CD4-positive, alpha-beta T cell (primary cell): ENCODE data around the gene CAPN7. TPM values are rescaled to one million over a fixed set of nuclear protein-coding genes. Genes with fewer than 3 reads are reported as not detected.

Source experiments
- ATAC-seq: fragments of 200-7000 bp; cut with Tn5 transposase; one replicate; pipeline ENCODE4 v1.10.0; 2022; ENCODE audit warnings: mild to moderate bottlenecking; ENCODE audit not compliant: poor library complexity
- CTCF ChIA-PET: fragments of 350-600 bp; sonication (Branson Sonifier 250); formaldehyde crosslinking; loops from one replicate; lab custom pipeline; 2021; ENCODE audit warnings: antibody characterized with exemption, inconsistent platforms; lab: Charles Lee
- POLR2A ChIA-PET: fragments of 350-600 bp; sonication (Branson Sonifier 250); formaldehyde crosslinking; loops from one replicate; lab custom pipeline; 2021; ENCODE audit warnings: antibody characterized with exemption, inconsistent platforms; lab: Charles Lee
- DNase-seq, 14 experiments: peaks; one replicate each; pipeline ENCODE4 v3.0.0-alpha.2; 2013 to 2020; ENCODE audit warnings: mixed read lengths in 2 of 14
- H3K27ac ChIP-seq, 2 donors: one replicate each; pipeline versions ENCODE4 v1.5.1 to v1.7.0; 2013; ENCODE audit warnings: low read length in 2 of 2, low read depth in 1 of 2, mild to moderate bottlenecking in 1 of 2
- H3K27me3 ChIP-seq, 2 experiments: 1 replicate in 1 of 2; 2 replicates in 1 of 2; pipeline versions ENCODE4 v1.6.1 to v1.7.0; 2013; ENCODE audit warnings: low read length in 2 of 2, control low read depth in 1 of 2, mild to moderate bottlenecking in 1 of 2, moderate library complexity in 1 of 2; ENCODE audit not compliant: insufficient read depth in 2 of 2, control insufficient read depth in 1 of 2
- H3K36me3 ChIP-seq: one replicate; pipeline ENCODE4 v1.6.1; 2013; ENCODE audit warnings: low read length, control low read depth; ENCODE audit not compliant: insufficient read depth
- H3K4me1 ChIP-seq: one replicate; pipeline ENCODE4 v1.6.1; 2013; ENCODE audit warnings: low read length, control low read depth; ENCODE audit not compliant: insufficient read depth
- H3K4me3 ChIP-seq: one replicate; pipeline ENCODE4 v1.5.1; 2013; ENCODE audit warnings: mild to moderate bottlenecking, low read length, moderate library complexity
- H3K9me3 ChIP-seq, 2 experiments: 1 replicate in 1 of 2; 2 replicates in 1 of 2; pipeline versions ENCODE4 v1.6.1 to v1.7.0; 2013; ENCODE audit warnings: low read length in 2 of 2, mild to moderate bottlenecking in 2 of 2, control low read depth in 1 of 2, moderate library complexity in 1 of 2; ENCODE audit not compliant: control insufficient read depth in 1 of 2, insufficient read depth in 1 of 2
- H3K27ac Mint-ChIP-seq: one replicate; pipeline ENCODE4 v1.8.0; 2020; ENCODE audit warnings: mixed read lengths
- H3K27me3 Mint-ChIP-seq: one replicate; pipeline ENCODE4 v1.8.0; 2021; ENCODE audit warnings: mixed read lengths
- H3K36me3 Mint-ChIP-seq: one replicate; pipeline ENCODE4 v1.8.0; 2021; ENCODE audit warnings: low read depth, mixed read lengths
- H3K4me1 Mint-ChIP-seq: one replicate; pipeline ENCODE4 v1.8.0; 2021; ENCODE audit warnings: low read depth, mixed read lengths
- H3K4me3 Mint-ChIP-seq: one replicate; pipeline ENCODE4 v1.8.0; 2020; ENCODE audit warnings: mild to moderate bottlenecking, mixed read lengths
- H3K9me3 Mint-ChIP-seq: one replicate; pipeline ENCODE4 v1.8.0; 2020; ENCODE audit warnings: mixed read lengths
- CTCF ChIP-seq: fragments of 200-600 bp; IDR thresholded peaks from one replicate; pipeline ENCODE4 v1.8.0; 2022; ENCODE audit warnings: antibody characterized with exemption, mild to moderate bottlenecking
- intact Hi-C, 2 experiments: fragments of 100-400 bp; cut with DNase I in 1 of 2; cut with micrococcal nuclease in 1 of 2; formaldehyde crosslinking; loops; one replicate each; pipeline versions ENCODE4 v1.15.1 to v1.9.0; 2023 to 2025; cut with DNase I, micrococcal nuclease
- total RNA-seq, 174 experiments: library from RNA in 2 of 174; stranded (reverse) in 2 of 174; gene quantifications; one replicate each; pipeline ENCODE4 v1.2.3 and lab custom pipeline; 2021 to 2026

The CAPN7 gene
- total RNA-seq, 2 experiments from 2014 or later: 64.7 to 69.4 TPM

- no peaks in the 10 kb centered on the region for H3K27me3 Mint-ChIP-seq
- ATAC-seq (no peak), DNase-seq (no peak)
- intact Hi-C loops: no loop called here
- H3K4me3 Mint-ChIP-seq: no peak overlapping the region
- no peaks in the 10 kb centered on the region for H3K36me3 Mint-ChIP-seq
- no peaks in the 10 kb centered on the region for H3K36me3 ChIP-seq
- CTCF ChIA-PET: no interaction called here
- H3K4me1 ChIP-seq: no peaks in the 10 kb centered on the region
- H3K4me3 ChIP-seq: no peak overlapping the region
- no peaks in the 10 kb centered on the region for H3K27me3 ChIP-seq
- H3K9me3 ChIP-seq: no peaks in the 10 kb centered on the region
- POLR2A ChIA-PET: no interaction called here
- no peak overlapping the region for H3K27ac Mint-ChIP-seq
- H3K9me3 Mint-ChIP-seq: no peaks in the 10 kb centered on the region
- no peaks in the 10 kb centered on the region for H3K4me1 Mint-ChIP-seq
- no peak overlapping the region for H3K27ac ChIP-seq
- no peak for TF ChIP-seq CTCF
These were observed 8.6 kb upstream of the CAPN7 start for GRCh38 chr3:15197340-15198029.

GRCh38 chr3:15198686-15199085 lies 7.4 kb upstream of the CAPN7 start:
- Histone ChIP-seq H3K4me1 (peaks cover 5% of the 10 kb centered on the region), H3K27me3 (no peaks in the 10 kb centered on the region), H3K9me3 (no peaks in the 10 kb centered on the region), H3K4me3 (no peak overlapping the region), H3K27ac (no peak overlapping the region), H3K36me3 (no peaks in the 10 kb centered on the region)
- DNase-seq (no peak), ATAC-seq (no peak)
- ChIA-PET CTCF (interaction anchor here (1.8 kb wide), 1 partner anchor 207 kb away, joined by 5 read pairs; no protein-coding TSS in a partner anchor), POLR2A (no interaction called here)
- H3K4me3 Mint-ChIP-seq: no peak overlapping the region
- H3K36me3 Mint-ChIP-seq: no peaks in the 10 kb centered on the region
- H3K27me3 Mint-ChIP-seq: no peaks in the 10 kb centered on the region
- no peak overlapping the region for H3K27ac Mint-ChIP-seq
- H3K4me1 Mint-ChIP-seq: peaks cover 5% of the 10 kb centered on the region
- H3K9me3 Mint-ChIP-seq: no peaks in the 10 kb centered on the region
- intact Hi-C loops: no loop called here
- TF ChIP-seq CTCF: no peak

- H3K9me3 ChIP-seq: no peaks in the 10 kb centered on the region
- no peak overlapping the region for H3K27ac ChIP-seq
- no peak for TF ChIP-seq CTCF
- no peaks in the 10 kb centered on the region for H3K36me3 Mint-ChIP-seq
- POLR2A ChIA-PET: no interaction called here
- H3K27me3 Mint-ChIP-seq: no peaks in the 10 kb centered on the region
- DNase-seq (no peak), ATAC-seq (no peak)
- peaks cover 5% of the 10 kb centered on the region for H3K4me1 Mint-ChIP-seq
- no peaks in the 10 kb centered on the region for H3K9me3 Mint-ChIP-seq
- no peak overlapping the region for H3K27ac Mint-ChIP-seq
- CTCF ChIA-PET: interaction anchor here (0.6 to 1.8 kb wide), 3 partner anchors 69 to 208 kb away, joined by 3 to 6 read pairs (median 5); no protein-coding TSS in a partner anchor
- H3K4me3 Mint-ChIP-seq: no peak overlapping the region
- no peaks in the 10 kb centered on the region for H3K27me3 ChIP-seq
- H3K4me3 ChIP-seq: no peak overlapping the region
- intact Hi-C loops: loop anchor here (5.0 to 10.0 kb wide), 6 partner anchors 92 to 1345 kb away; partner anchors contain the start of genes BTD (in 1 of the 2), EAF1 (in 1 of the 2), HACL1 (in 1 of the 2) and METTL6 (in 1 of the 2)
- H3K36me3 ChIP-seq: no peaks in the 10 kb centered on the region
- H3K4me1 ChIP-seq: peaks cover 5% of the 10 kb centered on the region
These were observed 6.4 kb upstream of the CAPN7 start for GRCh38 chr3:15199493-15200105.
